Glutamatergic neuron (in vitro differentiated cells): Measurements from ENCODE around the gene NTN1. TPM values are rescaled to one million over a fixed set of nuclear protein-coding genes. Genes with fewer than 3 reads are reported as not detected.

Source experiments
- DNase-seq: peaks from one replicate; pipeline ENCODE4 v3.0.0; 2022
- H3K27ac Mint-ChIP-seq: one replicate; pipeline ENCODE4 v1.8.0; 2020; ENCODE audit warnings: mild to moderate bottlenecking, mixed read lengths, inconsistent platforms; ENCODE audit not compliant: unreplicated experiment
- H3K27me3 Mint-ChIP-seq: one replicate; pipeline ENCODE4 v1.8.0; 2020; ENCODE audit warnings: mild to moderate bottlenecking, moderate library complexity, mixed read lengths, inconsistent platforms; ENCODE audit not compliant: unreplicated experiment
- H3K36me3 Mint-ChIP-seq: one replicate; pipeline ENCODE4 v1.8.0; 2020; ENCODE audit warnings: mild to moderate bottlenecking, mixed read lengths, inconsistent platforms; ENCODE audit not compliant: unreplicated experiment
- H3K4me1 Mint-ChIP-seq: one replicate; pipeline ENCODE4 v1.8.0; 2020; ENCODE audit warnings: mild to moderate bottlenecking, low read depth, mixed read lengths, inconsistent platforms; ENCODE audit not compliant: unreplicated experiment
- H3K4me3 Mint-ChIP-seq: one replicate; pipeline ENCODE4 v1.8.0; 2020; ENCODE audit warnings: mild to moderate bottlenecking, mixed read lengths, inconsistent platforms; ENCODE audit not compliant: unreplicated experiment
- H3K9me3 Mint-ChIP-seq: one replicate; pipeline ENCODE4 v1.8.0; 2020; ENCODE audit warnings: mild to moderate bottlenecking, moderate library complexity, mixed read lengths, inconsistent platforms; ENCODE audit not compliant: unreplicated experiment
- total RNA-seq: library from RNA; stranded (reverse); fragmentation: NEBNext Ultra II Directional; extraction: Animal tissue kit (Norgen Biotek cat#: 25700); gene quantifications from one replicate; pipeline ENCODE4 v1.2.1, GENCODE V29; 2021; ENCODE audit not compliant: unreplicated experiment
- TF ChIP-seq, protein P1 (sequence below): fragments of 200-600 bp; sonication (generic); IDR thresholded peaks from one replicate; pipeline ENCODE4 v1.5.0; 2021; ENCODE audit not compliant: partially characterized antibody, unreplicated experiment

NTN1 gene
- total RNA-seq, 1 donor from 2014 or later, result 0.76 TPM

DNA sequence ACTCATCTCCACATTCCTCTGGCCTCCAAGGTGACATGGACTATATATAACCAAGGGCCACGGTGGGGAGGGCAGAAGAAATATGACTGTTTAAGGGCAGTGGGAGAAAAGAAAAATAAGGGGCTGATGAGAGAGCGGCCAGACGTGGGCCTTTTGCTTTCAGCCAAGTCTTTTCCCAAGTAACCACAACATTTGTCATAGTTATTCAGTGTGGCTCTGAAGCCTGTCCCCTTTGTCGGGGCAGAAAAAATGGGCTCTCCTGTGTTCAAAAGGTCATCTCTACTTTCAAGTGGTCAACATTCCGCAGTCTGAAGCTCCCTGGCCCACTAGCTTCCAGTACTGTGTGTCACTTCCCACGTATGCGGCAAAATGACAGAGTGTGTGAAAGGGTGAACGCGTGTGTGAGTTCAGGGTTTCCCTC, 245.4 kb downstream of the NTN1 start:
- Mint-ChIP-seq H3K4me3 (no peak overlapping the region), H3K36me3 (no peaks in the 10 kb centered on the region), H3K27ac (no peak overlapping the region), H3K4me1 (peaks cover 3% of the 10 kb centered on the region), H3K27me3 (no peaks in the 10 kb centered on the region), H3K9me3 (no peaks in the 10 kb centered on the region)
- TF ChIP-seq, protein P1, sequence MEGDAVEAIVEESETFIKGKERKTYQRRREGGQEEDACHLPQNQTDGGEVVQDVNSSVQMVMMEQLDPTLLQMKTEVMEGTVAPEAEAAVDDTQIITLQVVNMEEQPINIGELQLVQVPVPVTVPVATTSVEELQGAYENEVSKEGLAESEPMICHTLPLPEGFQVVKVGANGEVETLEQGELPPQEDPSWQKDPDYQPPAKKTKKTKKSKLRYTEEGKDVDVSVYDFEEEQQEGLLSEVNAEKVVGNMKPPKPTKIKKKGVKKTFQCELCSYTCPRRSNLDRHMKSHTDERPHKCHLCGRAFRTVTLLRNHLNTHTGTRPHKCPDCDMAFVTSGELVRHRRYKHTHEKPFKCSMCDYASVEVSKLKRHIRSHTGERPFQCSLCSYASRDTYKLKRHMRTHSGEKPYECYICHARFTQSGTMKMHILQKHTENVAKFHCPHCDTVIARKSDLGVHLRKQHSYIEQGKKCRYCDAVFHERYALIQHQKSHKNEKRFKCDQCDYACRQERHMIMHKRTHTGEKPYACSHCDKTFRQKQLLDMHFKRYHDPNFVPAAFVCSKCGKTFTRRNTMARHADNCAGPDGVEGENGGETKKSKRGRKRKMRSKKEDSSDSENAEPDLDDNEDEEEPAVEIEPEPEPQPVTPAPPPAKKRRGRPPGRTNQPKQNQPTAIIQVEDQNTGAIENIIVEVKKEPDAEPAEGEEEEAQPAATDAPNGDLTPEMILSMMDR, result no peak
- DNase-seq, result no peak

DNA sequence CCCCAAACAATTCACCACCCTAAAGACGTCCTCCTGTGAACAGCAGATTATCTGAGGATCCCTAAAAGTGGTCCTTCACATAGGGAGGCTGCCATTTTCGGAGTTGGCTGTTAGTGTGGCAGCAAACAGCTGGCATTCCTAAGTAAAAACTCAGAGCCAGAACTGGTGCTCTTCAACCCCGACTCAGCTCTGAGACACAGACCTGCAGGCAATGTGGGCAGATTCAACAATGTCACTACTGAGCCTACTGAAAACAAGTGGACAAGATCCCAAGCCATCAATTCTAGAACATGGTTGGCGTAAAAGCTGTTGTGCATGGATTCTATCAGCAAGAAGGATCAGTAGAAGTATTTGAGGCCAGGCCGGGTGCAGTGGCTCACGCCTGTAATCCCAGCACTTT, 247.2 kb downstream of the NTN1 start:
- no peak for DNase-seq
- TF ChIP-seq, protein P1, result no peak
- Mint-ChIP-seq H3K36me3 (no peaks in the 10 kb centered on the region), H3K9me3 (no peaks in the 10 kb centered on the region), H3K27ac (no peak overlapping the region), H3K27me3 (no peaks in the 10 kb centered on the region), H3K4me3 (no peak overlapping the region), H3K4me1 (peaks cover 7% of the 10 kb centered on the region)

DNA sequence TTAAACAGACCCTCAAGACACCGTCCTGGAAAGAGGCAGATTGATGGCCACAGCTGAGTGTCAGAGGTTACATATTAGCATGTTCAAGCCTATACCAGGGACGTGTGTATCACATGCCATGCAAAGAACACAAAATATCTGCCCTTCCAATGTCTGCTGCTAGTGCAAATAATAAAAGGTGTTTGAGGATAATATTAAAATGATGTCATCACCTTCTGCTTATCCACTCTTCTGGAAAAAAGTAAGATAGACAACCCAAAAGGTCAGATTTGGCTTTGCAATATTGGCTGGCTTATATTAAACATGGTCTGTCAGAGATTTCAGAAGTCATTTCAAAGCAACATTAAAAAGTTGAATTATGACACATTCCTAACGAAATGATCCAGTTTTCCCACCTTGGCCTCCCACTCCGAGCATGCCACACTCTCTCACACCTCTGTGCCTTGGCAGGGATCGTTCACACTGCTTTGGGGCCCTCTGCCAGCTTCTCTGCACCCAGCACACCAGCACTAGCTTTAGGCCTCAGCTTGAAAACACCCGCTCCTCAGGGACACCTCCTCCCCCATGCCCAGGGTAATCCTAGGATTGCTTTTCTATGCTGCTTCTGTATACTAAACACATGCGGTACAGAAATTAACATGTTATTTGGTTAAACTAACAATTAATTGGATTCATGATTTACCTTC, 248.2 kb downstream of the NTN1 start:
- Mint-ChIP-seq H3K4me3 (no peak overlapping the region), H3K27me3 (no peaks in the 10 kb centered on the region), H3K36me3 (no peaks in the 10 kb centered on the region), H3K9me3 (peaks cover 2% of the 10 kb centered on the region), H3K4me1 (peaks cover 7% of the 10 kb centered on the region), H3K27ac (no peak overlapping the region)
- TF ChIP-seq, protein P1, result no peak
- DNase-seq, result no peak

DNA sequence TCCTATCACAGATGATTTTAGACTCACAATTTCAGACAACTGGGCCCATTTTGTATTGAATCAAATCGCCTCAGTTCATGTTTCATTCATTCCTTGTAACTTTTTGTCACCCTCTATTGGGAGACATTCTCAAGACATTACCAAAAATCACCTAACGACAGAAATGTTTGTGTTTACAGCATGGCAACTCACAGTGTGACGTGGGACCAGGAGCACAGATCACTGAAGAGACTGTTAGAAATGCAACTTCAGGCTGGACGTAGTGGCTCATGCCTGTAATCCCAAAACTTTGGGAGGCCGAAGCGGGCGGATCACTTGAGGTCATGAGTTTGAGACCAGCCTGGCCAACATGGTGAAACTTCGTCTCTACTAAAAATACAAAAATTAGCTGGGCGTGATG, 249.6 kb downstream of the NTN1 start:
- Mint-ChIP-seq H3K36me3 (no peaks in the 10 kb centered on the region), H3K4me1 (peaks cover 7% of the 10 kb centered on the region), H3K27me3 (no peaks in the 10 kb centered on the region), H3K27ac (no peak overlapping the region), H3K4me3 (no peak overlapping the region), H3K9me3 (peaks cover 2% of the 10 kb centered on the region)
- TF ChIP-seq, protein P1, result no peak
- DNase-seq, result no peak

DNA sequence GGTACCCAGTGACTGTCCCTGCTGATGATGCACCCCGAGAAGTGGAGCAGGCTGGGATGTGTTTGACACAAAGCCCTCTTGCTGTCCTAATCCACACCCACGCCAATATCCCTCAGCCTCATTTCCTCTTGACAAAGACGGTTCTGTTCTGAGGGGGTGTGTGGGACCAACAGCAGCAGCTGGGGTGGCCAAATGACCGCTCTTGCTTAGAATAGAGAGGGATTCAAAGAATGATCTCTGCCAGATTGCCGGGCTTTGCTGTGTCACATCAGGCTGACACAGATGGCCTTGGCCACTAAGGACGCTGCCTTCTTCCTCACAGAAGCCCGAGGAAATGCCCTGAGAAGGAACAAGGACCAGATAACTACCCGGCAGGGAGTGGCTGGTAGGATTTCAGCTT, 250.7 kb downstream of the NTN1 start:
- DNase-seq, result peak; percentile 31
- peaks cover 7% of the 10 kb centered on the region for H3K4me1 Mint-ChIP-seq
- peaks cover 2% of the 10 kb centered on the region for H3K9me3 Mint-ChIP-seq
- H3K27me3 Mint-ChIP-seq, result no peaks in the 10 kb centered on the region
- H3K4me3 Mint-ChIP-seq, result no peak overlapping the region
- TF ChIP-seq, protein P1, result no peak
- H3K27ac Mint-ChIP-seq, result peak overlapping the region; percentile 77
- no peaks in the 10 kb centered on the region for H3K36me3 Mint-ChIP-seq
